GM12873 (cell line): ENCODE measurements around the gene EVX2.

Experiments
- TF ChIP-seq, protein P1 (sequence below): IDR thresholded peaks from 2 replicates; pipeline ENCODE4 v1.5.1; 2012; ENCODE audit warnings: low read depth, mild to moderate bottlenecking, moderate library complexity, low read length, control low read depth; ENCODE audit not compliant: insufficient read depth; ENCODE audit errors: missing control alignments

Gene EVX2

DNA sequence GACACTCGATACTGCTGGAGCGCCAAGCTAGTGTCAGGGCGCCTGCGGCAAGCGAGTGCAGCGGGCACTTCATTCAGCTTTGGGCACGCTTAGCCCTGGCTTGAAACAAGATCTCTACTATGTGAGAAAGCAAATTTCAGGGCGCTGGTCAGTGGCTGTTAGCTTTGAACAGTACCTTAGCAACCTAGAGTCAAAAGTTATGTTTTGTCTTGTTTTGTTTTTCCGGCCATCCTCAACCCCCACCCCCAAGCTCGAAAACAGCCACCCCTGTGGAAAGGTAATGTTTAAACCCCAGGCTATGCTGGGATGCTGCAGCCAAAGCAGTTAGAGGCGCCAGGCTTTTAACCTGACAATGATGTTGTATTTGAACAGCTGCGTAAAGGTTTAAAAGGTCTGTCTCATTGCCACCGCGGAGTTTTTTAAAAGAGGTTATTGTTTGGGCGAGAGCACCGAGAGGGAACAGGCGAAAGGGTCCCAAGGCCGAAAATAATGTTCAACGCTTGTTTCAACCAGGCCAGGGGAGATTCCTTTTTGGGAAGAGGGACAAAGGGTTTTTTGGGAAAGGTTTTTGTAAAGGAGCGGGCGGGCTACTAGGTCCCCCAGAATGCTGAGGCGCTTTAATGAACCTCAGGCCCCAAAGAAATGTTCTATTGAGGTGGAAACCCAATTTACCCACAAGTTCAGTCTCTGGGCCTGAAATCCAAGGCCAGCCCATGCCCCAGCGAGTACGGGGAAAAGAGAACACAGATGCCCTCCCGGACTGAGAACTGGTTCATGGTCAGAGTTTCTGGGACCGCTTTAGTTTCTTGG, 30.6 kb upstream of the EVX2 start:
- TF ChIP-seq, protein P1, sequence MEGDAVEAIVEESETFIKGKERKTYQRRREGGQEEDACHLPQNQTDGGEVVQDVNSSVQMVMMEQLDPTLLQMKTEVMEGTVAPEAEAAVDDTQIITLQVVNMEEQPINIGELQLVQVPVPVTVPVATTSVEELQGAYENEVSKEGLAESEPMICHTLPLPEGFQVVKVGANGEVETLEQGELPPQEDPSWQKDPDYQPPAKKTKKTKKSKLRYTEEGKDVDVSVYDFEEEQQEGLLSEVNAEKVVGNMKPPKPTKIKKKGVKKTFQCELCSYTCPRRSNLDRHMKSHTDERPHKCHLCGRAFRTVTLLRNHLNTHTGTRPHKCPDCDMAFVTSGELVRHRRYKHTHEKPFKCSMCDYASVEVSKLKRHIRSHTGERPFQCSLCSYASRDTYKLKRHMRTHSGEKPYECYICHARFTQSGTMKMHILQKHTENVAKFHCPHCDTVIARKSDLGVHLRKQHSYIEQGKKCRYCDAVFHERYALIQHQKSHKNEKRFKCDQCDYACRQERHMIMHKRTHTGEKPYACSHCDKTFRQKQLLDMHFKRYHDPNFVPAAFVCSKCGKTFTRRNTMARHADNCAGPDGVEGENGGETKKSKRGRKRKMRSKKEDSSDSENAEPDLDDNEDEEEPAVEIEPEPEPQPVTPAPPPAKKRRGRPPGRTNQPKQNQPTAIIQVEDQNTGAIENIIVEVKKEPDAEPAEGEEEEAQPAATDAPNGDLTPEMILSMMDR = no peak

DNA sequence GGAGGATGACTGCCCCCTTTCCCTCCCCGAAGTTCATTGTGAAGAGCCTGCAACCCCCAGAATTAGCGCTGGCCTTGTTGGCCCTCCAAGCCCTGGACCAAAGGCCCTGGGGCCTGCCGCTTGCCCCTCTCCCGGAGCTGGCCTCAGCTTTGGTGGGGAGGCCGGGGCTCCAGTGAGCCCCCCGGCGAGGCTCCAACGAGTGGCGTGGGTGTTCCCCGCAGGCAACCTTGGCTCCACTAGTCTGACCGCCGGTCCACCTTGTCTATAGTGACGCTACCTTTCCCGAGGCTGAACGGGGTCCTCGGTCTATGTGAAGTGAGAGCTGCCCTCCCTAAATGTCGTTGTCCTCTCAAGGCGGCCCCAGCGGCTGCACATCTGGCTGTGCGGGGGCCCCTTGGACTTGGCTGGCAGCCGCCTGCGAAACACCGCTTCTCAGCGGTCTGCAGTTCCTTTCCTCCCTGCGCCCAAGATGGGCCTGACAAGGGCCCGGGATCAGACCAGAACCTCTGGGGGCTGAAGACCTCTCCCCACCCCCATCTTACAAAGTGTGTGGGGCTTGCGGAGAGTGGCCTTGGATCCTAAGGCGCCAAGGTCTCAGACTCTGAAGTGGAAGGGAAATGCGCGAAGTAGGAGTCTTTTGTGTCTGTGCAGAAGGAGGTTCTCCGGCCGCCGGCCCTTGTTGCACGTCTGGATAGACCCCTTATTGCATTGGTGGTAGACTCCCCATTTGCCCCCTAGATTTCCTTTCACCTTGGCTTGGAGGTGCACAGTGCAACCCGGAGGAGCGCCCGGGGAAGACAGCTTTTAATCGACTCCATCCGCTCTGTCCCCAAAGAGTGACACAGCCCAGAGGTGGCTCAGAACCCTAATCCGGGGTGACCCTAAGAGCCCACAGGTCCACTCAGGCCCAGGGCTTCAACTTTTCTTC, 28.9 kb upstream of the EVX2 start:
- TF ChIP-seq, protein P1 = no peak

DNA sequence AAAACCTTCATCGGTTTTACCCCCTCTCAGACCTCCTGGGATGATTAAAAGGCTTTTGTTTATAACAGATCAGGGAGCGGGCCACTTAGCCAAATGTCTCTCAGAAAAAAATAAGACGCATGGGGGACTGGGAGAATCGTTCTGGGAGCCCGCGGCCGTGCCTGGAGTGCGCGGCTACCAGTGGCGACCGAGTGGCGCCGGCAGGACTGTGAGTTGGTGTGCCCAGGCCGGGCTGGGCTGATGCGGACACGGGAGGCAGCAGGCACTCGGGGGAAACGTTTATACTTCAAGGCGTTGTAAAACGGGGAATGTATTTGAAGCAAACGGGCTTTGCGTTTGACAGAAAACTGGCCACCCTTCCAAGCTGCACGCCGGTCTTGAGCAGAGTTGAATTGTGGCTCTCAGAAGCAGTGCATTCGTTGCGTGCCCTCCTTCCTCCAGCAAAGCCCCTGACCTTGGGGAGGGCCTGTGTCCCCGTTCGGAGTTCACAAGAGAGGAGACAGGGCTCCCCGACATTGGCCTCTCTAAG, 28.1 kb upstream of the EVX2 start:
- TF ChIP-seq, protein P1 = no peak

DNA sequence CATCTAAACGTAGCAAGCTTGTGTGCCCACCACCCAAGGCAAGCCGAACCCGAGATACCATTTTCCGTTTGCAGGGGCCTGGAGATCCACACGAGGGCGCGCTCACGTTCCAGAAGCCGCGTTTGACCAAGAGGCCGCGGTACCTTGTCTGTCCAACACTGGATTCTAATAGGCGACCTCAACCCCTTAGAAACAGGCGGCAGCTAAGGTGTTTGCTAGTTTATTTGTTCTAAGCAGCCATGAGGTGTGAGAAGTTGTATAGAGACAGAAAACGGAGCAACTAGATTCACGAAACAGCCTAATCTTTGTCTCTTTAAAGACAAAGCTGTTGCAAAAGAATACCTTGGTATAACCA, 27.5 kb upstream of the EVX2 start:
- TF ChIP-seq, protein P1 = peak; percentile 68

DNA sequence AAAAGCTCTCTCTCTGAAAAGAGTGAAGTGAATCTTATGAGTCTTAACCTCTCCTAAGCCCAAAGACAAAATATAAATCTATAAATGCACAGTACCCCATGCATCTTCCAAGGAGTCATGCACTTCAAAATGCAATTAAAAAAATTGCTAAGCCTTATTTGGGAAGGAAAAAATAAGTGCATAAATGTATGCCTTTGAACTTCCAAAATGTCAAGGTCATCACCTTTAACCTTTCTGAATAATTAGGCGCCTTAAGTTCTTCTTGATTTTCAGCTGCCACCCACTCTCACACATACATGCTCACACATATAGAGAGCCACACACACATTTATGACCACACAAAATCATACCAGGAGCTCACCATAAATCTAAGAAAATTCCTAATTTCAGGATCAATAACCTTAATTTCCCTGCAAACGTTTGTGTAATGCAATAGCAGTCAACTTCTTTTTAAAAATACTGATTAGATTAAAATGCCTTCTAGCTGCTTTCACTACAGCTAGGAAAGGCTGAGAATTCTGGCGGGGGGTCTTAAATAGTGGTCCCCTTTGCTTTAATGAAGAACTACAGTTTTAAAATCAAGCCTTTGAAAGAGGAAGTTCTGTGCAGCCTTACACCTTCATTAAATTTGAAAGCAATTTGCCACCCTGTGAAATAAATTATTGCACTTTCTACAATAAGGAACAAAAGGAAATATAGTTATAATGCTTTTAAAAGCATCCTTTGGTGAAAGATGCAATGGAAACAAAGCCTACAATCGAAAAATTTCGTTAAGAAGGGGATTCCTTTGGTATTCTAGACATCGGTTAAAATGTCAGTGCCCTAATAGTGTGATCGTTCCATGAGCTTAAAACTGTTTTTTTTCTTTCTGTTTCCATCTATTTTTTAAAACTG, 26.9 kb upstream of the EVX2 start:
- TF ChIP-seq, protein P1 = no peak

DNA sequence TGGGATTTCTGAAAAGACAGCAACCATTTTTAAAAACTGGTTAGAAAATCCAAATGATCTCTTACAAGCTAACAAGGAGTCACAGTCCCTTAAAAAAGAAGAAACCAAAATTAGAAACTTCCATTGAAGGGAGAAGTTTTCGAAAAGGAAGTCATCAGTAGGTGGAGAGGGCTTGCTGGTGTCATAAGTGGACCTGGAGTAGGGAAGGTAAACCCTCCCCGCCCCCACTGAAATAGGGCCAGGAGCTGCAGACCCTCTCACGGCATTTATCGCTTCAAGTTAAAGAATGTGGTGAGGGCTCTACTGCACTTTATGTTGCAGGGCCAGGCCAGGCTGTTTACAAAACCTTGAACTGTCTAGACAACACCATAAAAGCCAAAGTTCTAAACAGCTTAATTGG, 26.2 kb upstream of the EVX2 start:
- TF ChIP-seq, protein P1 = no peak
